ENCODE measurements around the gene KCNJ4. TPM values are rescaled to one million over a fixed set of nuclear protein-coding genes. Genes with fewer than 3 reads are reported as not detected.

Gene KCNJ4
- total RNA-seq, 1 experiment from 2014 or later = 0.18 TPM

DNA sequence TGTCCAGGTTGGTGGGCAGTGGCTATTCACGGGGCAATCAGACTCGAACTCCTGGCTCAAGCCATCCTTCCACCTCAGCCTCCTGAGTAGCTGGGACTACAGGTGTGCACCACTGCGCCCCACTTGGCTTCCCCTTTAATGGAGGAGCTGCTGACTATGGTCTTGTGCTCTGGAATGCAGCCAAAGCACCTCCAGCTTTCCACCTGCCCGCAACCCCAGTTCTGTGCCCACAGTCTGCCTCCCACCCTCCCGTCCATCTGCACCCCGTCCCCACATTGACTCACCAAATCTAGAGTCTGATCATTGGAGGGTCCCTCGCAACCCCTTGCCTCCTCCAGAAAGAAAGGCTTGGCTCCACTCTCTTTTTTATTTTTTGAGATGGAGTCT is 41.0 kb downstream of the KCNJ4 start:
- Histone ChIP-seq H3K4me1 (ENCODE audit: control insufficient read depth, insufficient read depth, low read length) (no peaks in the 10 kb centered on the region; the same call in 1 of the 2 replicates), H3K27ac (ENCODE audit: low read length) (no peak overlapping the region), H3K27me3 (ENCODE audit: control insufficient read depth, insufficient read depth, low read length) (no peaks in the 10 kb centered on the region), H3K4me3 (ENCODE audit: low read depth in 2 of 2, low read length in 2 of 2) (no peak overlapping the region), H3K36me3 (ENCODE audit: control insufficient read depth, insufficient read depth, low read length) (no peaks in the 10 kb centered on the region), H3K9me3 (ENCODE audit: control insufficient read depth, insufficient read depth, low read depth, low read length) (no peaks in the 10 kb centered on the region)
- TF ChIP-seq, protein P1, sequence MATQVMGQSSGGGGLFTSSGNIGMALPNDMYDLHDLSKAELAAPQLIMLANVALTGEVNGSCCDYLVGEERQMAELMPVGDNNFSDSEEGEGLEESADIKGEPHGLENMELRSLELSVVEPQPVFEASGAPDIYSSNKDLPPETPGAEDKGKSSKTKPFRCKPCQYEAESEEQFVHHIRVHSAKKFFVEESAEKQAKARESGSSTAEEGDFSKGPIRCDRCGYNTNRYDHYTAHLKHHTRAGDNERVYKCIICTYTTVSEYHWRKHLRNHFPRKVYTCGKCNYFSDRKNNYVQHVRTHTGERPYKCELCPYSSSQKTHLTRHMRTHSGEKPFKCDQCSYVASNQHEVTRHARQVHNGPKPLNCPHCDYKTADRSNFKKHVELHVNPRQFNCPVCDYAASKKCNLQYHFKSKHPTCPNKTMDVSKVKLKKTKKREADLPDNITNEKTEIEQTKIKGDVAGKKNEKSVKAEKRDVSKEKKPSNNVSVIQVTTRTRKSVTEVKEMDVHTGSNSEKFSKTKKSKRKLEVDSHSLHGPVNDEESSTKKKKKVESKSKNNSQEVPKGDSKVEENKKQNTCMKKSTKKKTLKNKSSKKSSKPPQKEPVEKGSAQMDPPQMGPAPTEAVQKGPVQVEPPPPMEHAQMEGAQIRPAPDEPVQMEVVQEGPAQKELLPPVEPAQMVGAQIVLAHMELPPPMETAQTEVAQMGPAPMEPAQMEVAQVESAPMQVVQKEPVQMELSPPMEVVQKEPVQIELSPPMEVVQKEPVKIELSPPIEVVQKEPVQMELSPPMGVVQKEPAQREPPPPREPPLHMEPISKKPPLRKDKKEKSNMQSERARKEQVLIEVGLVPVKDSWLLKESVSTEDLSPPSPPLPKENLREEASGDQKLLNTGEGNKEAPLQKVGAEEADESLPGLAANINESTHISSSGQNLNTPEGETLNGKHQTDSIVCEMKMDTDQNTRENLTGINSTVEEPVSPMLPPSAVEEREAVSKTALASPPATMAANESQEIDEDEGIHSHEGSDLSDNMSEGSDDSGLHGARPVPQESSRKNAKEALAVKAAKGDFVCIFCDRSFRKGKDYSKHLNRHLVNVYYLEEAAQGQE (IDR thresholded peaks at IDR 0.05; ENCODE audit: insufficient read depth in 1 of 2, low read depth in 2 of 2, low read length in 1 of 2) = no peak
- TF ChIP-seq POLR2AphosphoS5 (IDR thresholded peaks at IDR 0.05; ENCODE audit: low read depth, low read length) (no peak), SIN3A (IDR thresholded peaks at IDR 0.05; ENCODE audit: borderline replicate concordance, insufficient read depth, low read depth, low read length) (no peak), TCF7L2 (IDR thresholded peaks at IDR 0.05; ENCODE audit: low read depth, low read length) (no peak)
- TF ChIP-seq, protein P2, sequence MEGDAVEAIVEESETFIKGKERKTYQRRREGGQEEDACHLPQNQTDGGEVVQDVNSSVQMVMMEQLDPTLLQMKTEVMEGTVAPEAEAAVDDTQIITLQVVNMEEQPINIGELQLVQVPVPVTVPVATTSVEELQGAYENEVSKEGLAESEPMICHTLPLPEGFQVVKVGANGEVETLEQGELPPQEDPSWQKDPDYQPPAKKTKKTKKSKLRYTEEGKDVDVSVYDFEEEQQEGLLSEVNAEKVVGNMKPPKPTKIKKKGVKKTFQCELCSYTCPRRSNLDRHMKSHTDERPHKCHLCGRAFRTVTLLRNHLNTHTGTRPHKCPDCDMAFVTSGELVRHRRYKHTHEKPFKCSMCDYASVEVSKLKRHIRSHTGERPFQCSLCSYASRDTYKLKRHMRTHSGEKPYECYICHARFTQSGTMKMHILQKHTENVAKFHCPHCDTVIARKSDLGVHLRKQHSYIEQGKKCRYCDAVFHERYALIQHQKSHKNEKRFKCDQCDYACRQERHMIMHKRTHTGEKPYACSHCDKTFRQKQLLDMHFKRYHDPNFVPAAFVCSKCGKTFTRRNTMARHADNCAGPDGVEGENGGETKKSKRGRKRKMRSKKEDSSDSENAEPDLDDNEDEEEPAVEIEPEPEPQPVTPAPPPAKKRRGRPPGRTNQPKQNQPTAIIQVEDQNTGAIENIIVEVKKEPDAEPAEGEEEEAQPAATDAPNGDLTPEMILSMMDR (IDR thresholded peaks at IDR 0.05) = no peak
- intact Hi-C loops (cut with micrococcal nuclease; ENCODE audit: unreplicated experiment) = no loop called here
- ATAC-seq = no peak
- in situ Hi-C loops (cut with HindIII; ENCODE audit: low pct_unique_long_range_greater_than_20kb, low sequenced_read_pairs) = no loop called here
- BruUV-seq (replicated peaks) = no TSS peak
- ChIA-PET POLR2A (no interaction called here), CTCF (no interaction called here)
- no peak for DNase-seq (ENCODE audit: low read depth, low spot score)

DNA sequence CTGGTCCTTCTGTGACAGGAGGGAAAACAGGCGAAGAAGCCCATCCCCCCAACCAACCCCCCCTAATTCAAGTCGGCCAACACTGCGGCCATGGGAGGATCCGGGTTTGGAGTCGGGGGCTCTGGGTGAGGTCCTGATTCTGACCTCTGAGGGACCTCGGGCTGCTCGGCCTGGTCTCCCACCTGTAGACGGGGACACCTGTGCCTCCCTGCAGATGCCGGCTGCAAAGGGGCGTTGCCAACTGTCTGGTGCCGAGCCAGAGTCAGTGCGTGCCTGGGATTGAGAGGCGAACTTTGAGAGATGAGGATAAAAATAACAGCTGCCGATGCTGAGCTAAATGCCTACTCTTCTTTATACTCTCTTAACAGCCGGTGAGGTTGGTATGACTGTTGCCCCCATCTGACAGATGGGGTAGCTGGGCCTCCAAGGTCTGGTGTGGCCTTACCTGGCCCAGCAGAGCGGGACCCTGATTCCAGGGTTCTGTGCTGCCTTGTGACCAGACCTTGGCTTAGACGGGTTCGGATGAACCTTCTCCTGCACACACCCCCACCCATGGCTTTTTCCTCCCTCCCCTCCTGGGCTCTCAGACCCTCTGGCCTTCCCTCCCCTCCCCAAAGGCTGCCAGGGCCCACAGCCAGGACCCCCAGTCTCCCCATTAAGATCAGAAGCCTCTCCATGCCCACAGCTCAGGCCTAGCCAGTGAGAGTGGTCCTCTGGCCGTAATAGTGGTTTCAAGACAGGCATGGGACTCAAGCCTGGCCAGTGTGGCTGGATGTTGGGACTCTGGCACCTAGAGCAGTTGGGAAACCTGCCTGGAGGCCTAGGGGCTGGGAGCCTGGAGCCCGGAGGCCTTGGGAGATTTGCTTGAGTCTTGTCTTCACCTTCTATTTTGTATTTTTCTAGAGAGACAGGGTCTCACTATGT is 41.7 kb downstream of the KCNJ4 start:
- no peaks in the 10 kb centered on the region for H3K27me3 ChIP-seq (ENCODE audit: control insufficient read depth, insufficient read depth, low read length)
- ChIA-PET CTCF (interaction anchor here (0.5 kb wide), 1 partner anchor 63 kb away, joined by 4 read pairs; no protein-coding TSS in a partner anchor), POLR2A (no interaction called here)
- in situ Hi-C loops (cut with HindIII; ENCODE audit: low pct_unique_long_range_greater_than_20kb, low sequenced_read_pairs) (no loop called here), intact Hi-C loops (cut with micrococcal nuclease; ENCODE audit: unreplicated experiment) (no loop called here)
- H3K4me3 ChIP-seq (ENCODE audit: low read depth in 2 of 2, low read length in 2 of 2) = peak overlapping the region; percentile 28 to 55; a peak in 2 of 4 replicates
- H3K27ac ChIP-seq (ENCODE audit: low read length) = no peak overlapping the region
- no peaks in the 10 kb centered on the region for H3K36me3 ChIP-seq (ENCODE audit: control insufficient read depth, insufficient read depth, low read length)
- DNase-seq (ENCODE audit: low read depth, low spot score) = no peak
- no peaks in the 10 kb centered on the region for H3K9me3 ChIP-seq (ENCODE audit: control insufficient read depth, insufficient read depth, low read depth, low read length)
- TF ChIP-seq, protein P2 (IDR thresholded peaks at IDR 0.05) = no peak
- TF ChIP-seq SIN3A (IDR thresholded peaks at IDR 0.05; ENCODE audit: borderline replicate concordance, insufficient read depth, low read depth, low read length) (no peak), POLR2AphosphoS5 (IDR thresholded peaks at IDR 0.05; ENCODE audit: low read depth, low read length) (no peak), TCF7L2 (IDR thresholded peaks at IDR 0.05; ENCODE audit: low read depth, low read length) (no peak)
- TF ChIP-seq, protein P1 (IDR thresholded peaks at IDR 0.05; ENCODE audit: insufficient read depth in 1 of 2, low read depth in 2 of 2, low read length in 1 of 2) = no peak
- peak; percentile 49; the same call in 1 of the 2 replicates for ATAC-seq
- H3K4me1 ChIP-seq (ENCODE audit: control insufficient read depth, insufficient read depth, low read length) = no peaks in the 10 kb centered on the region; the same call in 1 of the 2 replicates
- no TSS peak for BruUV-seq (replicated peaks)

All from Panc1 (cell line).